Body of pancreas (tissue), 4 donors: ENCODE results near the gene GFOD1.

Experiments used
- CTCF ChIP-seq, 7 experiments: fragments of 450-650 bp in 4 of 7; fragments of 200-600 bp in 3 of 7; sonication (generic) in 3 of 7; IDR thresholded peaks; one replicate each; pipeline ENCODE4 v1.5.1; 2016 to 2019; ENCODE audit warnings: antibody characterized with exemption in 7 of 7
- POLR2A ChIP-seq, 3 donors: fragments of 450-650 bp; IDR thresholded peaks; one replicate each; pipeline ENCODE4 v1.6.1; 2016; ENCODE audit warnings: antibody characterized with exemption in 3 of 3, mild to moderate bottlenecking in 2 of 3

- TF ChIP-seq POLR2A (IDR thresholded peaks at IDR 0.05), result no peak
- no peak for TF ChIP-seq CTCF (IDR thresholded peaks at IDR 0.05)
Measured at GRCh38 chr6:13428583-13429405, 58.6 kb downstream of the GFOD1 start.
